Muscle of arm (tissue), 12 donors: ENCODE data around the gene EPHA8. TPM values are rescaled to one million over a fixed set of nuclear protein-coding genes. Genes with fewer than 3 reads are reported as not detected.

Source experiments
- DNase-seq: peaks from one replicate; pipeline ENCODE4 v3.0.0-alpha.2; 2013
- polyA plus RNA-seq, 12 donors: library from polyadenylated mRNA; unstranded; fragments of 120-200 nt; gene quantifications; one replicate each; pipeline ENCODE4 v1.2.1, GENCODE V29; 2013; ENCODE audit not compliant: insufficient read length in 12 of 12

Gene EPHA8
- polyA plus RNA-seq, 12 donors: 0.05 to 0.12 (median 0.08) TPM; not detected in 9

- DNase-seq: no peak
Observed at GRCh38 chr1:22566161-22566560, 2.9 kb downstream of the EPHA8 start.

DNA sequence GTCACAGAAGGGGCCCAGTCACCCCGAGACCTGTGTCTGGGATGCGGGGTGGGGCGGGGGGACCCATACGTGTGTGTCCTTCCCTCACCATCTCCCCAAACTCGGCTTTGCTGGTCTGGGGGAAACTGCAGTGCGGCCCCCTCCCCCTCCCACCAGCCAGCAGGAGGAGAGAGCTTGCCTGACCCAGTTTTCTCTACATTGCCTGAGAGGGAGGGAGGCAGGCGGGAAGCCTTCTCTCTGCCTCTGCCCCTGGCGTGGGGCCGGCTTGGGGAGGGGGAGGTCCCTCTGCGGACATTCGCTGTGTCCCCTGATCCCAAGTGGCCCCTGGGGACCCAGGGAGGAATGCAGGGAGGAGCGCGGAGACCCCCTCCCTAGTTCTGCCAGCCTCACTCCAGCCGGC is 3.9 kb downstream of the EPHA8 start:
- no peak for DNase-seq

DNA sequence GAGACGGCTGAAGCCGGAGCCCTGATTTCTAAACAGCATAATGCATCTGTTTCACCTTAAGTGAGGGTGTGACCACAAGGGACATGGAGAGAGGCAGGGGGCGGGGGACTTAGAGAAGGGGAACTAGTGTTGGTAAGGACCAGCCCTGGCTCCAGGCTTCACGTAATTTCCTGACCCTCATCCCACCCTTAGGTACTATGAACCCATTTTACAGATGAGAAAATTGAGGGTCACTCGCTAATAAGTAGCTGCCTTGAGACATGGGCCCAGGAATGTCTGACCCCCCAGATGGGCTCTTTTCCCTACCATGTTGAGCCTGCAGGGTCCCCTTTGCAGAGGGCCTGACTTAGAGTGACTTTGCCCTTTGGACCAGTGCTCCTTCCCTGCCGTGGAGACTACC is 4.7 kb downstream of the EPHA8 start:
- no peak for DNase-seq

DNA sequence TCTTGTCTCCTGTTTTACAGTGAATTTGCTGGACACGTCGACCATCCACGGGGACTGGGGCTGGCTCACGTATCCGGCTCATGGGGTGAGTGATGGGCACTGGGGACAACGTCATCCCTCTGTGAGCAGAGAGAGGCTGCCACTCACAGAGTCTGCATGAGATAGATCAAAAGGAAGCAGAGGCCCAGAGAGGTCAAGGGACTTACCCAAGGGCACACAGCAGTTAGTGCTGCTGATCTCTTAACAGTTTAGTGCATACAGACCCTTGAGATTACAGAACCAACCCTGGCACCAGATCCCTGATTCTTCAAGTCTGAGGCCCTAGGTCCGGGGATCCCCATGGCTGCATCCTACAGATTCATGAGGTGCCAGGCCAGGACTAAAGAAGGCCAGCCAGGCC is 6.0 kb downstream of the EPHA8 start:
- DNase-seq: no peak

DNA sequence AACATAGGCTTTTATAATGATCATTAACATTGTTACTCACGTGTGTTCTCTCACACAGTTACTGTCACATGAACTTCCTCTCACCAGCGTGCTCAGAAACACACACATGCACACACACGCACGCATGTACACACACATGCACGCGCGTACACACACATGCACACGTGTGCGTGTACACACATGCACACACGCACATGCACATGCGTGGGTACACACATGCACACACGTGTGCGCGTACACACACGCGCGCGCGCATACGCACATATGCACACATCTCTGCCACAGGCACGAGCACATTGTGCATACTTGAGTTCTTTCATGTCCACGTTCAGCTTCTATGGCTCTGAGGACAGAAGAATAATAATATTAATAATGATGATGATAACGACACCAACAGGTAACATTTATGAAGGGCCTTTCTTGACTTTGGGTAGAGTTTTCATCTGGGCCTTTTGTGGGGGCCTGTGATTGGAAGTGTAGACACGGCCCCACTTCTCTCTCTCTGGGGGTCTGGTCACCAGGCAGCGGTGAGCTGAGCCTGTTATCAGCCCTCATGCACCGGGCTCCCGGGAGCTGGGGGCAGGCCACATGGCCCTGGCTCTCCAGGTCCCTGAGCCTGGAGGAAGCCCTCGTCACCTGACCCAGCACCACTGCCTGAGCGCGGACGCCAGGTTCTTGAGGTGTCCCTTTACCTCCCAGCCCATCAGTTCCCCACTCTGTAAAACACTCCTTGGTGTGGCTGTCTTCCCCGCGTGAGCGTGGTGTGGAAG is 7.0 kb downstream of the EPHA8 start:
- DNase-seq: no peak

DNA sequence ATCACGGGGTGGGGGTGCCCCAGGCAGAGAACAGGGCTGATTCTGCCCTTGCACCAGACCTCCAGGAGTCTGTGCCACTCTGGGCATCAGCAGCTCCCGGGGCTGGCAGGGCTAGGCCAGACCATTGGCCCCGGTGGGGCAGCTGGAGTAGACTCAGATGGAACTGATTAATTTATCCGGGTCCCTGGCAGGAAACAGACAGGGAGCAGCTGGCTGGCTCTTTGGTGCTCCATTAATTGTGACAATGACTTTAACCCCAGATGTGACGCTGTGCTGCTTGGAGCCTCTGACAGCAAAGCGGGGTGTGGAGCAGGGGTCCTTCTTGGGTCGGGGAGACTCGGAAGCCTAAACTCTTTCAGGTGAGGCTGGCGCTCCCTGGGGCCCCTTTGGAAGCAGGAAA is 9.5 kb downstream of the EPHA8 start:
- no peak for DNase-seq

DNA sequence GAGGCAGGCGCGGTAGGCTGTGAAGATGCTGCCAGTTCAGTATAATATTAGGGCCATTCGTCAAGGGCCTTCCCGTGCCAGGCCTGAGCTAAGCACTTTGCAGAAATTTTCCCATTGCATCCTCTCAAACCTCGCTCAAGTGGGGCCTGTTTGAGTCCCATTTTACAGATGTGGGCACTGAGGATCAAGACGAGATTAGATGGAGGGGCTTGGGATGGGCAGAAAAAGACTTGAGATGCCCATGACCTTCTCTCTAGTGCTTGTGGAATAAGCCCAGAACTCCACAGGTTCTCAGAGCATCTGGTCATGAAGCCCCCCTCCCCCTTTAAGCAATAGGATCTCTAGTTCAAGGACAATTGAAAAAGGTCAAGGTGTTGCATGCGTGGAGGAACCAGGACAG is 9.9 kb downstream of the EPHA8 start:
- no peak for DNase-seq

DNA sequence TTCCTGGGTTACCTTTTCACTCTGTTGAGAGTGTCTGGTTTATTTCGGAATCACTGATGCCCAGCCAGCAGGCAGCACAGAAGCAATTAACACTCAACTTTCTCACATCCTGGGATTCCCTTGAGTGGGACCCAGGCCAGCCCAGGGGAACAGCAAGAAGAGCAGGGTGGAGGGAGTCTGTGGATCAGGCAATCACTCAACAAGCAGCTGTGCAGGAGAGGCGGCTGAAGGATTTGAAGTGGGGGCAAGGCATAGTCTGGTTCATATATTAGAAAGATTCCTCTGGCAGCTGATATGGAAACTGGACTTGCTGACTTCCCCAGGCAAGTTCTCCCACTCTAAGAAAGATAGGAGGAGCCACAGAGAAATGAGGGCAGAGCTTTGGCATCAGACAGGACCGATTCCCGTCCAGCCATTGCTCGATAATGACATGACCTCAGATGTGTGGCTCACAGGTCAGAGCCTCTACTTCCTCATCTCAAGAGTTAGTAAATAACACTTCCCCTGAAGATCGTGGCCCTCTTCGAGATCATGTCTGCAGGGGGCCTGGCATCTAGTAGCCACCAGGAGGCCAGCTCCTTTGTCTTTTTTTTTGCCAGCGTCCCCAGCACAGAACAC is 12.4 kb downstream of the EPHA8 start:
- no peak for DNase-seq

- no peak for DNase-seq
Observed at GRCh38 chr1:22576150-22576544, 12.9 kb downstream of the EPHA8 start.

GRCh38 chr1:22576617-22577016 is 13.3 kb downstream of the EPHA8 start:
- no peak for DNase-seq

- DNase-seq: no peak
Observed at GRCh38 chr1:22578732-22579361, 15.6 kb downstream of the EPHA8 start.

GRCh38 chr1:22579541-22580155 is 16.4 kb downstream of the EPHA8 start:
- DNase-seq: no peak

- DNase-seq: no peak
Observed at GRCh38 chr1:22582661-22583635, 19.7 kb downstream of the EPHA8 start.

GRCh38 chr1:22584001-22584562 is 20.8 kb downstream of the EPHA8 start:
- DNase-seq: no peak

- DNase-seq: no peak
Observed at GRCh38 chr1:22584970-22585369, 21.7 kb downstream of the EPHA8 start.

DNA sequence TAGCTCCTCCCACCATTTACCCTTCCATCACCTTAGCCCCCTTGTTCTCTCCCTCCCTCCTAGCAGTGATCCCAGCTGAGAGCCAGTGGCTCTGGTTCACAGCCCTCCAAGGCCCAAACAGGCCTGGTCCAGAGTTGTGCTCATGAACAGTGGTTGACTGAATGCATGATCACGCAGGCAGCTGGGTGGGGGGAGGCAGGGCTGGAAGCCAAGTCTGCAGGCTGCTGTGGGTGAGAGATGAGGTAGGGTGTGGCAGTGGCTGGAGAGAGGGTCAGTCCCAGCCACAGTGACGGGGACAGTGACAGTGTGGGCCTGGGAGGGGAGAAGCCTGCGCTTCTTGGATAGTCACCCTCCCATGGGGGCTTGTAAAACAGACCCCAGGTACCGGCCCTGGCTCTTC is 22.2 kb downstream of the EPHA8 start:
- no peak for DNase-seq

GRCh38 chr1:22586356-22587130 is 23.3 kb downstream of the EPHA8 start:
- DNase-seq: no peak

- DNase-seq: no peak
Observed at GRCh38 chr1:22587247-22587646, 24.0 kb downstream of the EPHA8 start.

DNA sequence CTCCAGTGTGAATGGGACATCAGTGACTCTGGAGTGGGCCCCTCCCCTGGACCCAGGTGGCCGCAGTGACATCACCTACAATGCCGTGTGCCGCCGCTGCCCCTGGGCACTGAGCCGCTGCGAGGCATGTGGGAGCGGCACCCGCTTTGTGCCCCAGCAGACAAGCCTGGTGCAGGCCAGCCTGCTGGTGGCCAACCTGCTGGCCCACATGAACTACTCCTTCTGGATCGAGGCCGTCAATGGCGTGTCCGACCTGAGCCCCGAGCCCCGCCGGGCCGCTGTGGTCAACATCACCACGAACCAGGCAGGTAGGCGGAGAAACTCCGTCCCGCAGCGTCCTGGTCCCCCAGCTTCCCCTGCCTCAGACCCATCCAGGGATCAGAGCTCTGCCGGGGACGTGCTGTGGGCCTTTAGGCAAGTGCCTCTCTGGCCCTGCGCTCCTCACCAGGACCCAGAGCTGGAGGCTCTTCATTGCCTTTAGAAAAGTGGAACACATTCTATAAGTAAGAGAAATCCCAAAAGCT is 25.7 kb downstream of the EPHA8 start:
- DNase-seq: no peak

- DNase-seq: no peak
Observed at GRCh38 chr1:22591576-22591975, 28.3 kb downstream of the EPHA8 start.
